ENCODE measurements around the gene UBE2V1.
"Not testable (repeated sequence)": the region's sequence is repeated elsewhere in the genome, so short reads cannot be mapped to it uniquely, and the experiment has no call there.

The UBE2V1 gene

GRCh38 chr20:50136822-50137599 is 24.1 kb upstream of the UBE2V1 start:
- no peak for DNase-seq

- not testable (repeated sequence) for DNase-seq
These were observed 22.2 kb upstream of the UBE2V1 start for GRCh38 chr20:50135157-50135556.

GRCh38 chr20:50133474-50134217 is 20.7 kb upstream of the UBE2V1 start:
- no peak for DNase-seq

GRCh38 chr20:50133041-50133440 is 20.1 kb upstream of the UBE2V1 start:
- DNase-seq: no peak

GRCh38 chr20:50130995-50131394 is 18.0 kb upstream of the UBE2V1 start:
- DNase-seq: no peak

- no peak for DNase-seq
These were observed 17.4 kb upstream of the UBE2V1 start for GRCh38 chr20:50130356-50130723.

GRCh38 chr20:50129662-50130355 is 16.9 kb upstream of the UBE2V1 start:
- no peak for DNase-seq

- no peak for DNase-seq
These were observed 15.6 kb upstream of the UBE2V1 start for GRCh38 chr20:50128520-50128905.

GRCh38 chr20:50127587-50128519 is 14.9 kb upstream of the UBE2V1 start:
- DNase-seq: no peak

- DNase-seq: no peak
These were observed 13.7 kb upstream of the UBE2V1 start for GRCh38 chr20:50126662-50127061.

- no peak for DNase-seq
These were observed 12.3 kb upstream of the UBE2V1 start for GRCh38 chr20:50125279-50125678.

GRCh38 chr20:50124496-50124895 is 11.5 kb upstream of the UBE2V1 start:
- DNase-seq: no peak

- DNase-seq: no peak
These were observed 10.5 kb upstream of the UBE2V1 start for GRCh38 chr20:50123418-50123817.

GRCh38 chr20:50122763-50123162 is 9.8 kb upstream of the UBE2V1 start:
- DNase-seq: no peak

- no peak for DNase-seq
These were observed 8.9 kb upstream of the UBE2V1 start for GRCh38 chr20:50121858-50122271.

GRCh38 chr20:50120935-50121693 is 8.2 kb upstream of the UBE2V1 start:
- peak; percentile 65 for DNase-seq

GRCh38 chr20:50118203-50118602 is 5.3 kb upstream of the UBE2V1 start:
- no peak for DNase-seq

GRCh38 chr20:50116368-50116999 is 3.5 kb upstream of the UBE2V1 start:
- DNase-seq: no peak

- DNase-seq: peak; percentile 94
These were observed 2.8 kb upstream of the UBE2V1 start for GRCh38 chr20:50115591-50116367.

GRCh38 chr20:50115041-50115512 is 2.1 kb upstream of the UBE2V1 start:
- no peak for DNase-seq
